GM18909 (cell line): ENCODE results near the gene MAGT1.
"Not testable (repeated sequence)": the region's sequence is repeated elsewhere in the genome, so short reads cannot be mapped to it uniquely, and the experiment has no call there.

Experiments used
- ATAC-seq: cut with Tn5 transposase; IDR thresholded peaks from one replicate; pipeline ENCODE4 v1.9.1; 2021; ENCODE audit warnings: mild to moderate bottlenecking; ENCODE audit not compliant: unreplicated experiment, poor library complexity

Gene MAGT1

GRCh38 chrX:77881418-77881817 is 13.8 kb downstream of the MAGT1 start:
- not testable (repeated sequence) for ATAC-seq

- no peak for ATAC-seq
Observed at GRCh38 chrX:77875372-77875771, 19.9 kb downstream of the MAGT1 start.

- not testable (repeated sequence) for ATAC-seq
Observed at GRCh38 chrX:77831544-77831943, 63.7 kb downstream of the MAGT1 start.

- not testable (repeated sequence) for ATAC-seq
Observed at GRCh38 chrX:77821989-77822388, 73.2 kb downstream of the MAGT1 start.

- no peak for ATAC-seq
Observed at GRCh38 chrX:77820091-77820727, 75.0 kb downstream of the MAGT1 start.

- ATAC-seq: no peak
Observed at GRCh38 chrX:77814210-77814609, 81.0 kb downstream of the MAGT1 start.

GRCh38 chrX:77802201-77802600 is 93.0 kb downstream of the MAGT1 start:
- ATAC-seq: no peak

- ATAC-seq: no peak
Observed at GRCh38 chrX:77795124-77795523, 100.1 kb downstream of the MAGT1 start.

GRCh38 chrX:77793946-77794345 is 101.3 kb downstream of the MAGT1 start:
- ATAC-seq: no peak

- ATAC-seq: no peak
Observed at GRCh38 chrX:77788050-77788449, 107.2 kb downstream of the MAGT1 start.

- ATAC-seq: no peak
Observed at GRCh38 chrX:77786365-77786680, 108.9 kb downstream of the MAGT1 start.

GRCh38 chrX:77785486-77786364 is 109.5 kb downstream of the MAGT1 start, which contains the start of gene ATRX:
Gene ATRX, minus strand, starts transcription at chrX:77786216. Its CDS starts 215 bp downstream, at chrX:77786001.
- ATAC-seq: peak; percentile 95

- peak; percentile 48 for ATAC-seq
Observed at GRCh38 chrX:77779695-77780094, 115.5 kb downstream of the MAGT1 start.

- no peak for ATAC-seq
Observed at GRCh38 chrX:77776659-77777058, 118.6 kb downstream of the MAGT1 start.
